GM21526 (cell line): Measurements from ENCODE around the gene MYO18A.

Experiments used
- ATAC-seq: cut with Tn5 transposase; IDR thresholded peaks from one replicate; pipeline ENCODE4 v1.9.1; 2021; ENCODE audit warnings: moderate library complexity; ENCODE audit not compliant: unreplicated experiment, low FRiP score

Gene MYO18A

GRCh38 chr17:29060475-29060874 is 119.7 kb downstream of the MYO18A start:
- ATAC-seq: no peak

GRCh38 chr17:29059281-29059680 is 120.9 kb downstream of the MYO18A start:
- ATAC-seq: no peak

- no peak for ATAC-seq
Observed at GRCh38 chr17:29058391-29058790, 121.8 kb downstream of the MYO18A start.

- no peak for ATAC-seq
Observed at GRCh38 chr17:29057361-29057760, 122.8 kb downstream of the MYO18A start.

- no peak for ATAC-seq
Observed at GRCh38 chr17:29054835-29055234, 125.4 kb downstream of the MYO18A start.

- no peak for ATAC-seq
Observed at GRCh38 chr17:29051731-29052130, 128.5 kb downstream of the MYO18A start.

- ATAC-seq: no peak
Observed at GRCh38 chr17:29051194-29051593, 129.0 kb downstream of the MYO18A start.

- ATAC-seq: no peak
Observed at GRCh38 chr17:29050176-29050575, 130.0 kb downstream of the MYO18A start.

- no peak for ATAC-seq
Observed at GRCh38 chr17:29049541-29050145, 130.6 kb downstream of the MYO18A start.

- ATAC-seq: no peak
Observed at GRCh38 chr17:29048440-29049368, 131.5 kb downstream of the MYO18A start.

GRCh38 chr17:29046473-29046839 is 133.7 kb downstream of the MYO18A start:
- no peak for ATAC-seq

- no peak for ATAC-seq
Observed at GRCh38 chr17:29045734-29046472, 134.3 kb downstream of the MYO18A start.

- ATAC-seq: no peak
Observed at GRCh38 chr17:29045026-29045425, 135.2 kb downstream of the MYO18A start.

GRCh38 chr17:29043539-29044145 is 136.6 kb downstream of the MYO18A start:
- ATAC-seq: no peak

GRCh38 chr17:29042679-29043538 is 137.3 kb downstream of the MYO18A start, which contains the start of gene PIPOX:
Gene PIPOX (plus strand): TSS chr17:29043141. CDS start chr17:29043226, 85 bp downstream.
- no peak for ATAC-seq

- ATAC-seq: no peak
Observed at GRCh38 chr17:29042026-29042678, 138.0 kb downstream of the MYO18A start.

GRCh38 chr17:29041571-29041970 is 138.6 kb downstream of the MYO18A start:
- no peak for ATAC-seq

GRCh38 chr17:29041091-29041490 is 139.1 kb downstream of the MYO18A start:
- ATAC-seq: no peak
